RCC 7860 (cell line): ENCODE results near the gene C5orf46.
"Not testable (repeated sequence)": the region's sequence is repeated elsewhere in the genome, so short reads cannot be mapped to it uniquely, and the experiment has no call there.

Source experiments
- DNase-seq: peaks from one replicate; pipeline ENCODE4 v3.0.0-alpha.2; 2015; ENCODE audit warnings: low spot score
- FAIRE-seq: peaks from 2 replicates; lab custom pipeline; 2012; peaks lifted over from hg19 to GRCh38; lab: Jason Lieb, UNC

C5orf46 gene

GRCh38 chr5:147895864-147896263 is 10.5 kb downstream of the C5orf46 start:
- no peak for DNase-seq
- no peak for FAIRE-seq

- FAIRE-seq (no peak), DNase-seq (no peak)
Observed at GRCh38 chr5:147893820-147894219, 12.5 kb downstream of the C5orf46 start.

GRCh38 chr5:147892696-147893296 is 13.5 kb downstream of the C5orf46 start:
- DNase-seq (no peak), FAIRE-seq (no peak)

GRCh38 chr5:147887930-147888329 is 18.4 kb downstream of the C5orf46 start:
- DNase-seq (no peak), FAIRE-seq (no peak)

- DNase-seq (no peak), FAIRE-seq (no peak)
Observed at GRCh38 chr5:147887026-147887627, 19.2 kb downstream of the C5orf46 start.

- no peak for DNase-seq
- no peak for FAIRE-seq
Observed at GRCh38 chr5:147882586-147883313, 23.6 kb downstream of the C5orf46 start.

- no peak for DNase-seq
- FAIRE-seq: no peak
Observed at GRCh38 chr5:147880487-147880886, 25.9 kb downstream of the C5orf46 start.

GRCh38 chr5:147879784-147880183 is 26.6 kb downstream of the C5orf46 start:
- FAIRE-seq: no peak
- DNase-seq: no peak

GRCh38 chr5:147878066-147878759 is 28.1 kb downstream of the C5orf46 start, which contains the start of gene SCGB3A2:
TSS of gene SCGB3A2 (plus strand) at chr5:147878711. CDS start at chr5:147878804, 93 bp downstream.
- no peak for DNase-seq
- FAIRE-seq: no peak

GRCh38 chr5:147876626-147877025 is 29.7 kb downstream of the C5orf46 start:
- DNase-seq (no peak), FAIRE-seq (no peak)

GRCh38 chr5:147876141-147876540 is 30.2 kb downstream of the C5orf46 start:
- no peak for FAIRE-seq
- DNase-seq: no peak

- FAIRE-seq (no peak), DNase-seq (no peak)
Observed at GRCh38 chr5:147874910-147875367, 31.4 kb downstream of the C5orf46 start.

- not testable (repeated sequence) for FAIRE-seq, DNase-seq
Observed at GRCh38 chr5:147874118-147874875, 32.0 kb downstream of the C5orf46 start.

- not testable (repeated sequence) for FAIRE-seq
Observed at GRCh38 chr5:147872744-147873435, 33.4 kb downstream of the C5orf46 start.

GRCh38 chr5:147871980-147872549 is 34.3 kb downstream of the C5orf46 start:
- FAIRE-seq, DNase-seq: not testable (repeated sequence)

More at GRCh38 chr5:147872744-147873435, 33.4 kb downstream of the C5orf46 start:
- not testable (repeated sequence) for DNase-seq

- FAIRE-seq, DNase-seq: not testable (repeated sequence)
Observed at GRCh38 chr5:147869892-147870291, 36.4 kb downstream of the C5orf46 start.

- FAIRE-seq (no peak), DNase-seq (no peak)
Observed at GRCh38 chr5:147869112-147869511, 37.2 kb downstream of the C5orf46 start.

- DNase-seq (no peak), FAIRE-seq (no peak)
Observed at GRCh38 chr5:147863454-147864158, 42.7 kb downstream of the C5orf46 start.

- FAIRE-seq (no peak), DNase-seq (no peak)
Observed at GRCh38 chr5:147860641-147861025, 45.7 kb downstream of the C5orf46 start.
